GM21423 (cell line): Measurements from ENCODE around the gene METTL17.
"Not testable (repeated sequence)": the region's sequence is repeated elsewhere in the genome, so short reads cannot be mapped to it uniquely, and the experiment has no call there.

Source experiments
- ATAC-seq: cut with Tn5 transposase; IDR thresholded peaks from one replicate; pipeline ENCODE4 v1.9.1; 2021; ENCODE audit warnings: mild to moderate bottlenecking, moderate library complexity; ENCODE audit not compliant: unreplicated experiment

Gene METTL17

GRCh38 chr14:20989787-20990600, at the start of gene METTL17:
TSS of gene METTL17 (plus strand) at chr14:20989980. CDS start at chr14:20990003, 23 bp downstream.
- peak; percentile 95 for ATAC-seq

GRCh38 chr14:20945146-20945545, 44.6 kb upstream of the METTL17 start:
- ATAC-seq = not testable (repeated sequence)

GRCh38 chr14:20946707-20947106, 43.1 kb upstream of the METTL17 start:
- not testable (repeated sequence) for ATAC-seq

- ATAC-seq = not testable (repeated sequence)
Observed at GRCh38 chr14:20954736-20955537, 34.8 kb upstream of the METTL17 start, which contains the start of gene RNASE2. TSS of gene RNASE2 (plus strand) at chr14:20955487. CDS start at chr14:20955772, 285 bp downstream.

- ATAC-seq = not testable (repeated sequence)
Observed at GRCh38 chr14:20955538-20955873, 34.3 kb upstream of the METTL17 start.

- ATAC-seq = no peak
Observed at GRCh38 chr14:20956376-20956976, 33.3 kb upstream of the METTL17 start.

GRCh38 chr14:20958946-20959345, 30.8 kb upstream of the METTL17 start:
- ATAC-seq = not testable (repeated sequence)

- ATAC-seq = no peak
Observed at GRCh38 chr14:20969336-20969735, 20.4 kb upstream of the METTL17 start.

- ATAC-seq = peak; percentile 12
Observed at GRCh38 chr14:20970647-20970982, 19.2 kb upstream of the METTL17 start.

GRCh38 chr14:20970983-20971704, 18.6 kb upstream of the METTL17 start:
- ATAC-seq = peak; percentile 89

- no peak for ATAC-seq
Observed at GRCh38 chr14:20971705-20972021, 18.1 kb upstream of the METTL17 start.

- no peak for ATAC-seq
Observed at GRCh38 chr14:20973501-20973900, 16.3 kb upstream of the METTL17 start.

- ATAC-seq = no peak
Observed at GRCh38 chr14:20976291-20976690, 13.5 kb upstream of the METTL17 start.

- ATAC-seq = no peak
Observed at GRCh38 chr14:20978687-20979086, 11.1 kb upstream of the METTL17 start.

GRCh38 chr14:20980906-20981305, 8.9 kb upstream of the METTL17 start:
- ATAC-seq = no peak

- ATAC-seq = no peak
Observed at GRCh38 chr14:20982646-20983369, 7.0 kb upstream of the METTL17 start.

GRCh38 chr14:20985650-20986049, 4.1 kb upstream of the METTL17 start:
- not testable (repeated sequence) for ATAC-seq

- no peak for ATAC-seq
Observed at GRCh38 chr14:20986811-20987210, 3.0 kb upstream of the METTL17 start.

GRCh38 chr14:20988717-20989470, 886 bp upstream of the METTL17 start:
- no peak for ATAC-seq

GRCh38 chr14:20989471-20989786, 351 bp upstream of the METTL17 start:
- ATAC-seq = no peak
